GM18498 (cell line): ENCODE data around the gene RREB1.
"Not testable (repeated sequence)": the region's sequence is repeated elsewhere in the genome, so short reads cannot be mapped to it uniquely, and the experiment has no call there.

Experiments used
- ATAC-seq: cut with Tn5 transposase; IDR thresholded peaks from one replicate; pipeline ENCODE4 v1.9.1; 2021; ENCODE audit warnings: mild to moderate bottlenecking, moderate library complexity; ENCODE audit not compliant: unreplicated experiment

RREB1 gene

GRCh38 chr6:7144872-7145584 is 37.3 kb downstream of the RREB1 start:
- ATAC-seq: no peak

- no peak for ATAC-seq
Measured at GRCh38 chr6:7145585-7145884, 37.8 kb downstream of the RREB1 start.

- peak; percentile 63 for ATAC-seq
Measured at GRCh38 chr6:7145885-7146828, 38.4 kb downstream of the RREB1 start.

GRCh38 chr6:7147051-7147671 is 39.4 kb downstream of the RREB1 start:
- ATAC-seq: no peak

GRCh38 chr6:7148100-7148822 is 40.5 kb downstream of the RREB1 start:
- no peak for ATAC-seq

- no peak for ATAC-seq
Measured at GRCh38 chr6:7150381-7151064, 42.8 kb downstream of the RREB1 start.

GRCh38 chr6:7151381-7151780 is 43.6 kb downstream of the RREB1 start:
- ATAC-seq: no peak

- no peak for ATAC-seq
Measured at GRCh38 chr6:7152462-7152861, 44.7 kb downstream of the RREB1 start.

GRCh38 chr6:7153789-7154188 is 46.0 kb downstream of the RREB1 start:
- no peak for ATAC-seq

GRCh38 chr6:7154341-7155139 is 46.8 kb downstream of the RREB1 start:
- ATAC-seq: peak; percentile 68

- peak; percentile 53 for ATAC-seq
Measured at GRCh38 chr6:7155871-7156579, 48.3 kb downstream of the RREB1 start.

- no peak for ATAC-seq
Measured at GRCh38 chr6:7156643-7157278, 49.0 kb downstream of the RREB1 start.

GRCh38 chr6:7157307-7157706 is 49.5 kb downstream of the RREB1 start:
- ATAC-seq: not testable (repeated sequence)

- ATAC-seq: no peak
Measured at GRCh38 chr6:7157752-7158616, 50.2 kb downstream of the RREB1 start.

- no peak for ATAC-seq
Measured at GRCh38 chr6:7159790-7160525, 52.2 kb downstream of the RREB1 start.

GRCh38 chr6:7161253-7161623 is 53.5 kb downstream of the RREB1 start:
- no peak for ATAC-seq

GRCh38 chr6:7161845-7162244 is 54.1 kb downstream of the RREB1 start:
- no peak for ATAC-seq
